ACHN (cell line): ENCODE results near the gene FALEC.

ENCODE experiments used
- DNase-seq: peaks from one replicate; pipeline ENCODE4 v3.0.0-alpha.2; 2015
- in situ Hi-C: cut with HindIII; loops from 2 replicates; pipeline ENCODE4 v1.10.0; 2017; ENCODE audit warnings: low sequenced_read_pairs, low pct_ligation_motif_present, low pct_unique_long_range_greater_than_20kb

FALEC gene

GRCh38 chr1:150536836-150537731 lies 21.5 kb downstream of the FALEC start:
- DNase-seq: no peak
- in situ Hi-C loops: no loop called here

- DNase-seq: peak; percentile 77
- in situ Hi-C loops: no loop called here
Measured at GRCh38 chr1:150537732-150538684, 22.5 kb downstream of the FALEC start.

- in situ Hi-C loops: no loop called here
- DNase-seq: no peak
Measured at GRCh38 chr1:150543500-150544143, 28.1 kb downstream of the FALEC start.

- DNase-seq: no peak
- in situ Hi-C loops: no loop called here
Measured at GRCh38 chr1:150544204-150544603, 28.7 kb downstream of the FALEC start.

- DNase-seq: no peak
- in situ Hi-C loops: no loop called here
Measured at GRCh38 chr1:150545486-150546032, 30.0 kb downstream of the FALEC start.

- DNase-seq: no peak
- in situ Hi-C loops: no loop called here
Measured at GRCh38 chr1:150546294-150546937, 30.9 kb downstream of the FALEC start.

GRCh38 chr1:150548324-150548631 lies 32.7 kb downstream of the FALEC start:
- in situ Hi-C loops: no loop called here
- no peak for DNase-seq

- DNase-seq: peak; percentile 83
- in situ Hi-C loops: no loop called here
Measured at GRCh38 chr1:150548632-150549495, 33.3 kb downstream of the FALEC start, which contains the start of gene ADAMTSL4. TSS of gene ADAMTSL4 (plus strand) at chr1:150549408. CDS start at chr1:150552289, 2,881 bp downstream.

GRCh38 chr1:150549496-150550221 lies 34.1 kb downstream of the FALEC start:
- no peak for DNase-seq
- in situ Hi-C loops: no loop called here

GRCh38 chr1:150550222-150551050 lies 34.9 kb downstream of the FALEC start:
- DNase-seq: no peak

GRCh38 chr1:150551051-150551783 lies 35.7 kb downstream of the FALEC start:
- in situ Hi-C loops: no loop called here
- DNase-seq: no peak

More at GRCh38 chr1:150550222-150551050, 34.9 kb downstream of the FALEC start:
- in situ Hi-C loops: no loop called here

- no peak for DNase-seq
- in situ Hi-C loops: no loop called here
Measured at GRCh38 chr1:150551784-150552127, 36.2 kb downstream of the FALEC start.

GRCh38 chr1:150552128-150552910 lies 36.8 kb downstream of the FALEC start:
- no peak for DNase-seq
- in situ Hi-C loops: no loop called here

- no peak for DNase-seq
- in situ Hi-C loops: no loop called here
Measured at GRCh38 chr1:150552911-150553289, 37.3 kb downstream of the FALEC start.
